C4-2B (cell line): ENCODE data around the gene ECSCR.

Source experiments
- CTCF ChIP-seq: fragments of 450-650 bp; conservative IDR thresholded peaks from 2 replicates; pipeline ENCODE4 v1.5.1; 2017; ENCODE audit warnings: mild to moderate bottlenecking
- ZFX ChIP-seq: fragments of 450-650 bp; IDR thresholded peaks from 2 replicates; pipeline ENCODE4 v1.6.1; 2017

DNA sequence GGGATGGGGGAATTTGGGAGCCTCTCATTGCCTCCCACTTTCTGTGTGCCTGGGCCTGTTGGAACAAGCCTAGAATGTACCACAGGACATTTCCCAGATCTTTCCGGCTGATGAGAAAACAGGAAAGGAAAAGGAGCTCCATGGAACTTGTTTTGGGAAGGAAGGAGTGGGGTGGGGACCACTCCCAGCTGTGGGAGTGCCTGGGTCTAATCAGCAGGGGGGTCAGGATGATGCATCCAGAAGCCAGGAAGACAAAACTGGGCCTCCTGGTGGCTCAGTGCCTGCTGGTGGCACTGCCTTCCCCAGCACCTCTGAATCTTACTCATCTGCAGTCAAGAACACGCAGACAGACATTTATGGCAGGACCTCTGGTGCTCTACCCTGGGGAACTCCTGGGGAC, 11.0 kb upstream of the ECSCR start:
- TF ChIP-seq CTCF, result no peak
- TF ChIP-seq ZFX, result no peak
